Trophoblast cell (in vitro differentiated cells and primary cell): ENCODE data around the gene MED4.

Experiments used
- DNase-seq, 2 donors: peaks; one replicate each; pipeline ENCODE4 v3.0.0-alpha.2; 2016
- H2AFZ ChIP-seq: 2 replicates; pipeline ENCODE4 v1.6.1; 2013; ENCODE audit warnings: low read length, moderate library complexity, mild to moderate bottlenecking; ENCODE audit not compliant: insufficient read depth, poor library complexity
- H2AK5ac ChIP-seq: 2 replicates; pipeline ENCODE4 v1.6.1; 2013; ENCODE audit warnings: mild to moderate bottlenecking, low read length
- H2BK120ac ChIP-seq: 2 replicates; pipeline ENCODE4 v1.6.1; 2013; ENCODE audit warnings: low read length, mild to moderate bottlenecking, moderate library complexity; ENCODE audit not compliant: insufficient read depth, poor library complexity
- H2BK12ac ChIP-seq: 2 replicates; pipeline ENCODE4 v1.6.1; 2013; ENCODE audit warnings: mild to moderate bottlenecking, low read length, moderate library complexity
- H2BK5ac ChIP-seq: 2 replicates; pipeline ENCODE4 v1.6.1; 2013; ENCODE audit warnings: low read length, low read depth, moderate library complexity, mild to moderate bottlenecking; ENCODE audit not compliant: poor library complexity
- H3K14ac ChIP-seq: 2 replicates; pipeline ENCODE4 v1.6.1; 2013; ENCODE audit warnings: mild to moderate bottlenecking, low read length
- H3K18ac ChIP-seq: 2 replicates; pipeline ENCODE4 v1.6.1; 2013; ENCODE audit warnings: mild to moderate bottlenecking, low read length
- H3K23ac ChIP-seq: 2 replicates; pipeline ENCODE4 v1.6.1; 2013; ENCODE audit warnings: low read length
- H3K27ac ChIP-seq: 2 replicates; pipeline ENCODE4 v1.5.1; 2013; ENCODE audit warnings: low read depth, mild to moderate bottlenecking, inconsistent platforms, low read length, moderate library complexity
- H3K27me3 ChIP-seq: 2 replicates; pipeline ENCODE4 v1.6.1; 2013; ENCODE audit warnings: inconsistent platforms, mild to moderate bottlenecking, low read length, moderate library complexity; ENCODE audit not compliant: insufficient read depth
- H3K36me3 ChIP-seq, 2 experiments: 1 replicate in 1 of 2; 2 replicates in 1 of 2; pipeline ENCODE4 v1.6.1; 2013; ENCODE audit warnings: low read length in 2 of 2, mild to moderate bottlenecking in 2 of 2, moderate library complexity in 1 of 2; ENCODE audit not compliant: insufficient read depth in 2 of 2, control insufficient read depth in 1 of 2
- H3K4ac ChIP-seq: 2 replicates; pipeline ENCODE4 v1.6.1; 2013; ENCODE audit warnings: low read depth, mild to moderate bottlenecking, low read length, moderate library complexity
- H3K4me1 ChIP-seq, 2 experiments: 1 replicate in 1 of 2; 2 replicates in 1 of 2; pipeline ENCODE4 v1.6.1; 2013; ENCODE audit warnings: low read length in 2 of 2, mild to moderate bottlenecking in 2 of 2, moderate library complexity in 1 of 2; ENCODE audit not compliant: insufficient read depth in 2 of 2, control insufficient read depth in 1 of 2
- H3K4me2 ChIP-seq: 2 replicates; pipeline ENCODE4 v1.6.1; 2013; ENCODE audit warnings: inconsistent platforms, mild to moderate bottlenecking, low read length, moderate library complexity
- H3K4me3 ChIP-seq: 2 replicates; pipeline ENCODE4 v1.5.1; 2013; ENCODE audit warnings: mild to moderate bottlenecking, low read depth, low read length, inconsistent platforms
- H3K79me1 ChIP-seq: one replicate; pipeline ENCODE4 v1.6.1; 2013; ENCODE audit warnings: low read length
- H3K79me2 ChIP-seq: 2 replicates; pipeline ENCODE4 v1.6.1; 2013; ENCODE audit warnings: low read length, mild to moderate bottlenecking; ENCODE audit not compliant: control insufficient read depth, insufficient read depth, poor library complexity
- H3K9ac ChIP-seq: 2 replicates; pipeline ENCODE4 v1.6.1; 2013; ENCODE audit warnings: mild to moderate bottlenecking, low read length
- H3K9me3 ChIP-seq: 2 replicates; pipeline ENCODE4 v1.6.1; 2013; ENCODE audit warnings: low read depth, mild to moderate bottlenecking, control low read depth, inconsistent platforms, low read length; ENCODE audit not compliant: insufficient read depth
- H4K12ac ChIP-seq: 2 replicates; pipeline ENCODE4 v1.6.1; 2013; ENCODE audit warnings: low read depth, mild to moderate bottlenecking, low read length, moderate library complexity
- H4K8ac ChIP-seq: 2 replicates; pipeline ENCODE4 v1.6.1; 2013; ENCODE audit warnings: low read depth, mild to moderate bottlenecking, low read length, moderate library complexity
- H4K91ac ChIP-seq: one replicate; pipeline ENCODE4 v1.6.1; 2013; ENCODE audit warnings: low read depth, mild to moderate bottlenecking, low read length, moderate library complexity
- WGBS: extraction: QIAGEN DNeasy Blood & Tissue Kit; methylation state at CpG from one replicate; pipeline ENCODE4 v1.1.7; 2013; ENCODE audit warnings: missing lambda C conversion rate; ENCODE audit not compliant: insufficient read length, insufficient coverage; ENCODE audit errors: extremely low coverage; 5-methylcytosine and 5-hydroxymethylcytosine counted together

MED4 gene

DNA sequence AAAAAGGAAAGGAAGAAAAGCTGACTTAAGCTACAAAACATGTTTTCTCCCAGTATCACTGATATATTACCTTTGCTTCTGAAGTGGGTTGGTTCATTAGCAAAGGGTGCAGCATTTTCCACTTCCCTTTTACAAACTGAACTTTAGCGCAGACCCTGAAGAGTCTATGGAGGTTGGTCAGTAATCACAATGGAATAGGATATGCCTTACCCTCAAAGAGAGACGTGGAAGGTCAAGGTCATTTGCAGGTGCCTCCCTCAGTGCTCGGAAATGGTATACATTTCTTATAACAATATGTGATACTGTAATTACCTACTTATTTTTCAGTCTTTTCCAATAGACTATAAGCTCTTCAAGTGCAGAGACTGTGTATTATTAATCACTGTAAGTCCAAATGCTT, 21.9 kb upstream of the MED4 start:
- H3K27ac ChIP-seq: no peak overlapping the region
- H3K9ac ChIP-seq: no peak overlapping the region
- no peaks in the 10 kb centered on the region for H3K79me1 ChIP-seq
- H3K36me3 ChIP-seq: no peaks in the 10 kb centered on the region
- no peak overlapping the region for H3K18ac ChIP-seq
- no peak overlapping the region for H3K4me2 ChIP-seq
- DNase-seq: no peak
- WGBS: no CpG with 5 or more reads among the region's 3 CpGs
- H2BK120ac ChIP-seq: no peak overlapping the region
- no peak overlapping the region for H4K8ac ChIP-seq
- H3K4me3 ChIP-seq: no peak overlapping the region
- H3K4ac ChIP-seq: no peak overlapping the region
- H2BK12ac ChIP-seq: no peak overlapping the region
- H3K27me3 ChIP-seq: no peaks in the 10 kb centered on the region
- no peaks in the 10 kb centered on the region for H3K79me2 ChIP-seq
- H3K9me3 ChIP-seq: no peaks in the 10 kb centered on the region
- no peak overlapping the region for H2AK5ac ChIP-seq
- H4K12ac ChIP-seq: no peak overlapping the region
- no peak overlapping the region for H2BK5ac ChIP-seq
- peaks cover 0 to 3% of the 10 kb centered on the region in 2 experiments for H3K4me1 ChIP-seq
- H3K14ac ChIP-seq: no peak overlapping the region
- no peak overlapping the region for H3K23ac ChIP-seq
- no peak overlapping the region for H4K91ac ChIP-seq
- H2AFZ ChIP-seq: no peak overlapping the region

DNA sequence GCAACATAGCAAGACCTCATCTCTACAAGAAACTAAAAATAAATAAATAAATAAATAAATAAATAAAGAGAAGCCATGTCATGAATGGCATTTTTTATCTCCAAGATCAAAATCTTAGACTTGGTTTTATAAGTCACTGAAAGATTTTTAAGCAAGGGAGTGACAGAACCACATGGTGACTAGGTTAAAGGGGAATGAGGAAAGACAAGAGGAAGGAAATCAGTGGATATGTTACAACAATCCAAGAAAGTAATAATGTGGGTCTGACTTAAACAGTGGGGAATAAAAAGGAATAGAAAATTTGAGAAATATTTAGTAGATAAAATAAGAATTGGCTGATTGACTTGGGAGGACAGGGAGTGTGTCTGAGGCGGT, 18.8 kb upstream of the MED4 start:
- Histone ChIP-seq H3K9ac (no peak overlapping the region), H3K27ac (no peak overlapping the region), H3K79me2 (no peaks in the 10 kb centered on the region), H2AFZ (no peak overlapping the region), H3K4me3 (no peak overlapping the region), H3K9me3 (no peaks in the 10 kb centered on the region), H3K4me2 (no peak overlapping the region), H4K12ac (no peak overlapping the region), H3K79me1 (no peaks in the 10 kb centered on the region), H3K4me1 (peaks cover 0 to 3% of the 10 kb centered on the region in 2 experiments), H3K4ac (no peak overlapping the region), H3K36me3 (no peaks in the 10 kb centered on the region), H3K18ac (no peak overlapping the region), H3K14ac (no peak overlapping the region), H2BK12ac (no peak overlapping the region), H3K27me3 (no peaks in the 10 kb centered on the region), H3K23ac (no peak overlapping the region), H4K91ac (no peak overlapping the region), H4K8ac (no peak overlapping the region), H2AK5ac (no peak overlapping the region), H2BK120ac (no peak overlapping the region), H2BK5ac (no peak overlapping the region)
- WGBS: 100% methylated on average over 1 of the region's 1 CpG
- DNase-seq: peak in 1 of 2 donors; percentile 8

DNA sequence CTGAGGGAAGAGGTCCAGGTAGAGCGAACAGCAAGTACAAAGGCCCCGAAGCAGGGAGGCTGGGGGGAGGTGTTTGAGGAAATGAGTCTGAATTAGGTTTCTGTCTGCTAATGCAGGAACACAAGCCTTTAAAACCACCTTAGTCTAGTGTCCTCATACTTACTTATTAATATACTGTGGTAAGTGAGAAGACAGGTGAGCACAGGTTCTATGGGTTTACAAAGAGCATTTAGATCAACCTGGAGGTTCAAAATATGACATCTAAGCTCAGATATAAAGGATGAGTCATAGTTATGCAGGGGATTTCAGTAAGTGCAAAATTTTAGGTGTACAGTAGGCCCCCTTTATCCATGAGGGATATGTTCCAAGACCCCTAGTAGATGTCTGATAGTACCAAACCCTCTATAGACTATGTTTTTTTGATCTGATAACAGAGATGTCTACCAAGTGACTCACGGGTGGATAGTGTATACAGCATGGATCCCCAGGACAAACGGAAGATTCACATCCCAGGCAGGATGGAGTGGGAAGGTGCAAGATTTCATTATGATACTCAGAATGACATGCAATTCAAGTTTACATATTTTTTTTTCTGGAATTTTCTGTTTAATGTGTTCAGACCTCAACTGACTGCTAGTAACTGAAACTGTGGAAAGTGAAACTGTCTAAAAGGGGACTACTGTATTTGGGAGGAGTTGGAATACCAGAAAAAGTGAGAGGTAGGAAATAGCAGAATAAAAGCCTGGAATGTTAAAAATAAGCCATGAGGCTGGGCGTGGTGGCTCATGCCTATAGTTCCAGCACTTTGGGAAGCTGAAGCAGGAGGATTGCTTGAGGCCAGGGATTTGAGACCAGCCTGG, 18.2 kb upstream of the MED4 start:
- peaks cover 0 to 3% of the 10 kb centered on the region in 2 experiments for H3K4me1 ChIP-seq
- H3K4ac ChIP-seq: no peak overlapping the region
- no peak overlapping the region for H3K4me2 ChIP-seq
- H4K12ac ChIP-seq: no peak overlapping the region
- peak; percentile 46 to 87 for DNase-seq
- H3K18ac ChIP-seq: no peak overlapping the region
- no peak overlapping the region for H2BK12ac ChIP-seq
- no peak overlapping the region for H2BK5ac ChIP-seq
- H2AFZ ChIP-seq: no peak overlapping the region
- H3K36me3 ChIP-seq: no peaks in the 10 kb centered on the region
- no peaks in the 10 kb centered on the region for H3K27me3 ChIP-seq
- H3K14ac ChIP-seq: no peak overlapping the region
- H3K9ac ChIP-seq: no peak overlapping the region
- no peak overlapping the region for H2AK5ac ChIP-seq
- no peak overlapping the region for H3K23ac ChIP-seq
- no peak overlapping the region for H2BK120ac ChIP-seq
- no peaks in the 10 kb centered on the region for H3K79me1 ChIP-seq
- no peak overlapping the region for H3K4me3 ChIP-seq
- H4K91ac ChIP-seq: no peak overlapping the region
- H3K79me2 ChIP-seq: no peaks in the 10 kb centered on the region
- H4K8ac ChIP-seq: no peak overlapping the region
- no peaks in the 10 kb centered on the region for H3K9me3 ChIP-seq
- H3K27ac ChIP-seq: no peak overlapping the region
- no CpG with 5 or more reads among the region's 5 CpGs for WGBS

DNA sequence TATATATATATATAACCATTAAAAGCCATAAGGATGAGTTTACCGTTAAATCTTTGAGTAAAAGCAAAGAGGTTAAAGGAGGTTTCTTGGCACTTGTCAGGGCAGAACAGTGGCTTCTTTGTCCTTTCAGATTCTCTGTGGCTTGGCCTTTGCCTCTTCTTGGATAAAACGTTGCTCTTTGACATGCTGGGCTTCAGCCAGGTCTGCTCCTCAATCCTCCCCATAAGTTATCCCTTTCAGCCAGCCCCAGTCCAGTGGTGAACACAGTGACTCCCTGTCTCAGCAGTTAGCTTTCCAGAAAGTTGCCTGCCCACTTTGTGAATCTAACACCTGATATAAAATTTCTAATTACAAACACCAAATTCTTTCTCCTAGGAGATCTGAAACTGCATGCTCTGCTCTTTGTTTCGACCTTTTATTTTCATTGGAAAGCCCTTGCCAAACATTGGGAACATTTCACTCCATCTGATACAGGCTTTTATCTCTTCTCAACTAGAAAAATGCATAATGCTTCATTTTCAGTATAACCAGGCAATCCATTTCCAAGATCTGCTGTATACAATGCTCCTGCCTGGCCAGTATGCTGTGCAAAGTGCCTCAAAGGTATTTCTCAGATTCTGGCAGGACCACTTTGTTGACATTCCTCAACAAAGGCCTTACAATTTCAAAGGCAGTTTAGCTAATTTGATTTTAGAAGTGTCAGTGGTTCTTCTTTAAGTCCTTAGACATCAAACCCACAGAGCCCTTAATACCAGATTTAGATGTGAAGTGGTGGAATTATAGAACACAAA, 16.2 kb upstream of the MED4 start:
- H3K9ac ChIP-seq: no peak overlapping the region
- H2BK120ac ChIP-seq: no peak overlapping the region
- H2BK5ac ChIP-seq: no peak overlapping the region
- DNase-seq: peak; percentile 12 to 69
- H2BK12ac ChIP-seq: peak overlapping the region; percentile 9
- H3K4ac ChIP-seq: no peak overlapping the region
- no peak overlapping the region for H4K12ac ChIP-seq
- WGBS: no CpG with 5 or more reads among the region's 3 CpGs
- no peaks in the 10 kb centered on the region for H3K9me3 ChIP-seq
- H3K79me2 ChIP-seq: no peaks in the 10 kb centered on the region
- H3K27me3 ChIP-seq: no peaks in the 10 kb centered on the region
- no peak overlapping the region for H4K91ac ChIP-seq
- H2AFZ ChIP-seq: no peak overlapping the region
- H3K4me3 ChIP-seq: no peak overlapping the region
- H3K18ac ChIP-seq: no peak overlapping the region
- H3K36me3 ChIP-seq: no peaks in the 10 kb centered on the region
- H3K79me1 ChIP-seq: no peaks in the 10 kb centered on the region
- no peak overlapping the region for H4K8ac ChIP-seq
- H2AK5ac ChIP-seq: no peak overlapping the region
- no peak overlapping the region for H3K27ac ChIP-seq
- H3K14ac ChIP-seq: no peak overlapping the region
- peaks cover 0 to 3% of the 10 kb centered on the region in 2 experiments for H3K4me1 ChIP-seq
- no peak overlapping the region for H3K23ac ChIP-seq
- no peak overlapping the region for H3K4me2 ChIP-seq
